ENCODE data around the gene WDR38. TPM values are rescaled to one million over a fixed set of nuclear protein-coding genes. Genes with fewer than 3 reads are reported as not detected.

The WDR38 gene
- total RNA-seq, 2 donors from 2014 or later = not detected

GRCh38 chr9:124875501-124875900 is 22.2 kb downstream of the WDR38 start:
- Mint-ChIP-seq H3K4me3 (peak overlapping the region; percentile 67), H3K27me3 (no peaks in the 10 kb centered on the region), H3K9me3 (no peaks in the 10 kb centered on the region), H3K4me1 (ENCODE audit: low read depth in 2 of 2) (peaks cover 60 to 65% of the 10 kb centered on the region in 2 donors), H3K27ac (peak overlapping the region; percentile 99 to 100), H3K36me3 (peaks cover 46% of the 10 kb centered on the region)
- no peak for DNase-seq (ENCODE audit: low spot score)
- no peak for ATAC-seq

GRCh38 chr9:124877021-124877782 is 23.9 kb downstream of the WDR38 start:
- Mint-ChIP-seq H3K27me3 (no peaks in the 10 kb centered on the region), H3K4me3 (no peak overlapping the region), H3K9me3 (no peaks in the 10 kb centered on the region), H3K27ac (peak overlapping the region; percentile 68 to 77), H3K36me3 (peaks cover 32% of the 10 kb centered on the region), H3K4me1 (ENCODE audit: low read depth in 2 of 2) (peaks cover 43 to 54% of the 10 kb centered on the region in 2 donors)
- ATAC-seq = no peak
- no peak for DNase-seq (ENCODE audit: low spot score)

GRCh38 chr9:124878021-124878420 is 24.8 kb downstream of the WDR38 start:
- no peak for ATAC-seq
- Mint-ChIP-seq H3K4me1 (ENCODE audit: low read depth in 2 of 2) (peaks cover 35 to 46% of the 10 kb centered on the region in 2 donors), H3K9me3 (no peaks in the 10 kb centered on the region), H3K27me3 (no peaks in the 10 kb centered on the region), H3K36me3 (peaks cover 25% of the 10 kb centered on the region), H3K4me3 (no peak overlapping the region), H3K27ac (peak overlapping the region; percentile 61 to 68)
- DNase-seq (ENCODE audit: low spot score) = no peak

GRCh38 chr9:124878518-124878917 is 25.3 kb downstream of the WDR38 start:
- ATAC-seq (no peak), DNase-seq (ENCODE audit: low spot score) (no peak)
- H3K9me3 Mint-ChIP-seq = no peaks in the 10 kb centered on the region
- no peaks in the 10 kb centered on the region for H3K27me3 Mint-ChIP-seq
- H3K4me1 Mint-ChIP-seq (ENCODE audit: low read depth in 2 of 2) = peaks cover 30 to 43% of the 10 kb centered on the region in 2 donors
- H3K27ac Mint-ChIP-seq = peak overlapping the region; percentile 61 to 68
- no peak overlapping the region for H3K4me3 Mint-ChIP-seq
- H3K36me3 Mint-ChIP-seq = peaks cover 20% of the 10 kb centered on the region

GRCh38 chr9:124879226-124879625 is 26.0 kb downstream of the WDR38 start:
- Mint-ChIP-seq H3K4me3 (no peak overlapping the region), H3K27me3 (no peaks in the 10 kb centered on the region), H3K27ac (peak overlapping the region; percentile 61 to 68), H3K9me3 (no peaks in the 10 kb centered on the region), H3K36me3 (peaks cover 20% of the 10 kb centered on the region), H3K4me1 (ENCODE audit: low read depth in 2 of 2) (peaks cover 28 to 39% of the 10 kb centered on the region in 2 donors)
- no peak for DNase-seq (ENCODE audit: low spot score)
- ATAC-seq = no peak

- no peaks in the 10 kb centered on the region for H3K9me3 Mint-ChIP-seq
- no peak for DNase-seq (ENCODE audit: low spot score)
- H3K4me3 Mint-ChIP-seq = no peak overlapping the region
- peak overlapping the region in 1 of 2 donors; percentile 68 for H3K27ac Mint-ChIP-seq
- H3K4me1 Mint-ChIP-seq (ENCODE audit: low read depth in 2 of 2) = peaks cover 17 to 29% of the 10 kb centered on the region in 2 donors
- ATAC-seq = peak; percentile 47 to 57
- H3K36me3 Mint-ChIP-seq = peaks cover 16% of the 10 kb centered on the region
- H3K27me3 Mint-ChIP-seq = no peaks in the 10 kb centered on the region
These were observed 27.2 kb downstream of the WDR38 start for GRCh38 chr9:124880501-124880900.

GRCh38 chr9:124881138-124881743 is 28.0 kb downstream of the WDR38 start:
- Mint-ChIP-seq H3K4me1 (ENCODE audit: low read depth in 2 of 2) (peaks cover 16 to 26% of the 10 kb centered on the region in 2 donors), H3K27ac (peak overlapping the region in 1 of 2 donors; percentile 77), H3K27me3 (no peaks in the 10 kb centered on the region), H3K9me3 (no peaks in the 10 kb centered on the region), H3K4me3 (no peak overlapping the region), H3K36me3 (peaks cover 16% of the 10 kb centered on the region)
- ATAC-seq (no peak), DNase-seq (ENCODE audit: low spot score) (no peak)

GRCh38 chr9:124882231-124882630 is 29.0 kb downstream of the WDR38 start:
- H3K9me3 Mint-ChIP-seq = no peaks in the 10 kb centered on the region
- H3K36me3 Mint-ChIP-seq = peaks cover 10% of the 10 kb centered on the region
- DNase-seq (ENCODE audit: low spot score) (no peak), ATAC-seq (no peak)
- H3K27me3 Mint-ChIP-seq = no peaks in the 10 kb centered on the region
- H3K4me3 Mint-ChIP-seq = no peak overlapping the region
- H3K4me1 Mint-ChIP-seq (ENCODE audit: low read depth in 2 of 2) = peaks cover 10 to 20% of the 10 kb centered on the region in 2 donors
- no peak overlapping the region for H3K27ac Mint-ChIP-seq

- H3K27me3 Mint-ChIP-seq = no peaks in the 10 kb centered on the region
- DNase-seq (ENCODE audit: low spot score) (no peak), ATAC-seq (no peak)
- H3K4me1 Mint-ChIP-seq (ENCODE audit: low read depth in 2 of 2) = peaks cover 0 to 14% of the 10 kb centered on the region in 2 donors
- no peaks in the 10 kb centered on the region for H3K9me3 Mint-ChIP-seq
- no peaks in the 10 kb centered on the region for H3K36me3 Mint-ChIP-seq
- no peak overlapping the region for H3K27ac Mint-ChIP-seq
- H3K4me3 Mint-ChIP-seq = no peak overlapping the region
These were observed 31.1 kb downstream of the WDR38 start for GRCh38 chr9:124884376-124884775.

GRCh38 chr9:124885551-124885950 is 32.3 kb downstream of the WDR38 start:
- H3K4me1 Mint-ChIP-seq (ENCODE audit: low read depth in 2 of 2) = peaks cover 0 to 14% of the 10 kb centered on the region in 2 donors
- H3K9me3 Mint-ChIP-seq = no peaks in the 10 kb centered on the region
- no peaks in the 10 kb centered on the region for H3K27me3 Mint-ChIP-seq
- DNase-seq (ENCODE audit: low spot score) (no peak), ATAC-seq (no peak)
- H3K4me3 Mint-ChIP-seq = no peak overlapping the region
- no peaks in the 10 kb centered on the region for H3K36me3 Mint-ChIP-seq
- H3K27ac Mint-ChIP-seq = peak overlapping the region in 1 of 2 donors; percentile 19

- Mint-ChIP-seq H3K36me3 (no peaks in the 10 kb centered on the region), H3K4me3 (no peak overlapping the region), H3K4me1 (ENCODE audit: low read depth in 2 of 2) (peaks cover 0 to 12% of the 10 kb centered on the region in 2 donors), H3K27me3 (no peaks in the 10 kb centered on the region), H3K27ac (no peak overlapping the region), H3K9me3 (no peaks in the 10 kb centered on the region)
- DNase-seq (ENCODE audit: low spot score) (no peak), ATAC-seq (no peak)
These were observed 33.2 kb downstream of the WDR38 start for GRCh38 chr9:124886461-124886860.

- Mint-ChIP-seq H3K4me3 (no peak overlapping the region), H3K27ac (peak overlapping the region in 1 of 2 donors; percentile 6), H3K27me3 (no peaks in the 10 kb centered on the region), H3K9me3 (no peaks in the 10 kb centered on the region), H3K4me1 (ENCODE audit: low read depth in 2 of 2) (peaks cover 0 to 8% of the 10 kb centered on the region in 2 donors), H3K36me3 (no peaks in the 10 kb centered on the region)
- ATAC-seq (no peak), DNase-seq (ENCODE audit: low spot score) (no peak)
These were observed 33.7 kb downstream of the WDR38 start for GRCh38 chr9:124886866-124887492.

GRCh38 chr9:124887832-124888231 is 34.6 kb downstream of the WDR38 start:
- Mint-ChIP-seq H3K9me3 (no peaks in the 10 kb centered on the region), H3K27ac (no peak overlapping the region), H3K36me3 (no peaks in the 10 kb centered on the region), H3K4me1 (ENCODE audit: low read depth in 2 of 2) (peaks cover 0 to 8% of the 10 kb centered on the region in 2 donors), H3K27me3 (no peaks in the 10 kb centered on the region), H3K4me3 (no peak overlapping the region)
- no peak for DNase-seq (ENCODE audit: low spot score)
- no peak for ATAC-seq

- H3K4me3 Mint-ChIP-seq = no peak overlapping the region
- H3K4me1 Mint-ChIP-seq (ENCODE audit: low read depth in 2 of 2) = peaks cover 0 to 5% of the 10 kb centered on the region in 2 donors
- H3K27me3 Mint-ChIP-seq = no peaks in the 10 kb centered on the region
- DNase-seq (ENCODE audit: low spot score) (no peak), ATAC-seq (no peak)
- H3K9me3 Mint-ChIP-seq = no peaks in the 10 kb centered on the region
- H3K36me3 Mint-ChIP-seq = peaks cover 8% of the 10 kb centered on the region
- no peak overlapping the region for H3K27ac Mint-ChIP-seq
These were observed 35.7 kb downstream of the WDR38 start for GRCh38 chr9:124889006-124889405.

Data from natural killer cell treated with Interleukin-12 subunit alpha and Interleukin-12 subunit beta and Interleukin-15 and Interleukin-18, amount 100 ng/mL, for 72 hours (primary cell).